ENCODE results near the gene SLC12A3.

DNA sequence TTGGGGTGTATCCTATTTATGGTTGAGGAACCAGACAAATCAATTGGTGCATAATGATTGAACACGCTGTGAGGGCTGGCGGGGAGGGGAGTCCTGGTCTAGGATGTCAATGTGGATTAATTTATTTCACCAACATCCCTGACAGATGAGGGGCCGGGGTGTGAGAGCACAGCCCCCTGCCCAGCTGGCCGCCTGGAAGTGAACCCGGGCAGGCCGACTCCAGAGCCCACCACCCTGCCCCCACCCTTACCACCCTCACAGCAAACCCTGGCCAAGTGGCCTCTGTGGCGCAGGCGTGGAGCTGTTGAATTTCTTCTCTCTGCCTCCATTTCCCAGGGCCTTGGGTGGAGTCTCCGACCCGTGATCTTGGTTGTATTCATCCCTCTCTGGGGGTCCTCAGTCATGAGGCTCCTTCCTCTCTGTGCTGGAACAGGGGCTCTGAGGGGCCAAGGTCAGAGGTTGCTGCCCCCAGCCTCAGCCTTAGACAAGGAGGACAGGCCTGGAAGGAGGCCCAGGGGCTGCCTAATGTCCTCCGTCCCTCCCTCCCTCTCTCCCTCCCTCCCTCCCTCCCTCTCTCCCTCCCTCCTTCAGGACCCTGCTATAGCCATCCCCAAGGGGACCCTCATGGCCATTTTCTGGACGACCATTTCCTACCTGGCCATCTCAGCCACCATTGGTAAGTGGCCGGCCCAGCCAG lies 12.6 kb downstream of the SLC12A3 start:
- TF ChIP-seq POLR2A (IDR thresholded peaks at IDR 0.05; ENCODE audit: low read length) (no peak), GATA1 (IDR thresholded peaks at IDR 0.05; ENCODE audit: low read depth, low read length) (no peak)

Data from erythroblast (primary cell).